PC-3 (cell line): ENCODE results near the gene SLC7A6OS.

Experiments used
- EZH2 ChIP-seq: fragments of 300-600 bp; sonication (generic); IDR thresholded peaks from one replicate; pipeline ENCODE4 v1.6.1; 2017; ENCODE audit warnings: antibody characterized with exemption, mild to moderate bottlenecking, low read length; ENCODE audit not compliant: unreplicated experiment
- EZH2phosphoT487 ChIP-seq: fragments of 300-600 bp; sonication (generic); IDR thresholded peaks from 2 replicates; pipeline ENCODE4 v1.6.1; 2018; ENCODE audit warnings: mild to moderate bottlenecking, antibody characterized with exemption, low read length, borderline replicate concordance
- TF ChIP-seq, protein P1 (sequence below): fragments of 300-600 bp; sonication (generic); conservative IDR thresholded peaks from 2 replicates; pipeline ENCODE4 v1.5.1; 2017; ENCODE audit warnings: antibody characterized with exemption, low read depth, mild to moderate bottlenecking, low read length

DNA sequence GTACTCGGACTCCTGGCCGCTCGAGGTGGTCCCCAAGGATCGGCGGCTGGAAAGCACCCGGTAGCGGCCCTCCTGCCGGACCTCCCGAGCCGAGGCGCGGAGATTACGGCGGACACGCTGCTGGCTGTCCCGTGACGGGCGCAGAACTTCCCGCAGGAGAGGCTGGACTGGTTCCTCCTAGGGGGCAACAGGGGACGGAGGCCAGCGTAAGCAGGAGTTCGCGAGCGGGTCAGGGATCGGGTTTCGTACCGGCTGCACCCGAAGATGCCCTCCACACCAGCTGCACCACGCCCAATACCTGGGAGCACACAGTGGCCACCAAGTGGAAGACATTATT lies 341 bp downstream of the SLC7A6OS start:
- TF ChIP-seq, protein P1, sequence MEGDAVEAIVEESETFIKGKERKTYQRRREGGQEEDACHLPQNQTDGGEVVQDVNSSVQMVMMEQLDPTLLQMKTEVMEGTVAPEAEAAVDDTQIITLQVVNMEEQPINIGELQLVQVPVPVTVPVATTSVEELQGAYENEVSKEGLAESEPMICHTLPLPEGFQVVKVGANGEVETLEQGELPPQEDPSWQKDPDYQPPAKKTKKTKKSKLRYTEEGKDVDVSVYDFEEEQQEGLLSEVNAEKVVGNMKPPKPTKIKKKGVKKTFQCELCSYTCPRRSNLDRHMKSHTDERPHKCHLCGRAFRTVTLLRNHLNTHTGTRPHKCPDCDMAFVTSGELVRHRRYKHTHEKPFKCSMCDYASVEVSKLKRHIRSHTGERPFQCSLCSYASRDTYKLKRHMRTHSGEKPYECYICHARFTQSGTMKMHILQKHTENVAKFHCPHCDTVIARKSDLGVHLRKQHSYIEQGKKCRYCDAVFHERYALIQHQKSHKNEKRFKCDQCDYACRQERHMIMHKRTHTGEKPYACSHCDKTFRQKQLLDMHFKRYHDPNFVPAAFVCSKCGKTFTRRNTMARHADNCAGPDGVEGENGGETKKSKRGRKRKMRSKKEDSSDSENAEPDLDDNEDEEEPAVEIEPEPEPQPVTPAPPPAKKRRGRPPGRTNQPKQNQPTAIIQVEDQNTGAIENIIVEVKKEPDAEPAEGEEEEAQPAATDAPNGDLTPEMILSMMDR, result no peak
- TF ChIP-seq EZH2 (no peak), EZH2phosphoT487 (no peak)
